ENCODE results near the gene ATXN1.
"Not testable (repeated sequence)": the region's sequence is repeated elsewhere in the genome, so short reads cannot be mapped to it uniquely, and the experiment has no call there.

Gene ATXN1

GRCh38 chr6:16648003-16648402 is 113.3 kb downstream of the ATXN1 start:
- no peak overlapping the region for H3K27ac Mint-ChIP-seq

GRCh38 chr6:16647422-16647821 is 113.8 kb downstream of the ATXN1 start:
- H3K9me3 Mint-ChIP-seq, result no peaks in the 10 kb centered on the region
- H3K4me1 Mint-ChIP-seq, result peaks cover 14% of the 10 kb centered on the region
- H3K27ac Mint-ChIP-seq, result no peak overlapping the region
- peaks cover 14% of the 10 kb centered on the region for H3K36me3 Mint-ChIP-seq (ENCODE audit: low read depth)
- no peak overlapping the region for H3K4me3 Mint-ChIP-seq
- DNase-seq (no peak), ATAC-seq (no peak)
- H3K27me3 Mint-ChIP-seq, result no peaks in the 10 kb centered on the region

More at GRCh38 chr6:16648003-16648402, 113.3 kb downstream of the ATXN1 start:
- Mint-ChIP-seq H3K4me1 (peaks cover 20% of the 10 kb centered on the region), H3K4me3 (no peak overlapping the region), H3K9me3 (no peaks in the 10 kb centered on the region), H3K27me3 (no peaks in the 10 kb centered on the region), H3K36me3 (ENCODE audit: low read depth) (peaks cover 12% of the 10 kb centered on the region)
- DNase-seq (no peak), ATAC-seq (no peak)

- DNase-seq (no peak), ATAC-seq (no peak)
- H3K4me1 Mint-ChIP-seq, result peaks cover 13% of the 10 kb centered on the region
- peaks cover 16% of the 10 kb centered on the region for H3K36me3 Mint-ChIP-seq (ENCODE audit: low read depth)
- no peaks in the 10 kb centered on the region for H3K9me3 Mint-ChIP-seq
- no peak overlapping the region for H3K4me3 Mint-ChIP-seq
- no peak overlapping the region for H3K27ac Mint-ChIP-seq
- H3K27me3 Mint-ChIP-seq, result no peaks in the 10 kb centered on the region
Observed at GRCh38 chr6:16644540-16645250, 116.6 kb downstream of the ATXN1 start.

- DNase-seq (no peak), ATAC-seq (peak; percentile 34)
- Mint-ChIP-seq H3K27ac (no peak overlapping the region), H3K4me3 (no peak overlapping the region), H3K36me3 (ENCODE audit: low read depth) (peaks cover 38% of the 10 kb centered on the region), H3K4me1 (peaks cover 30% of the 10 kb centered on the region), H3K9me3 (no peaks in the 10 kb centered on the region), H3K27me3 (no peaks in the 10 kb centered on the region)
Observed at GRCh38 chr6:16639684-16640480, 121.4 kb downstream of the ATXN1 start.

- peaks cover 36% of the 10 kb centered on the region for H3K36me3 Mint-ChIP-seq (ENCODE audit: low read depth)
- no peak overlapping the region for H3K27ac Mint-ChIP-seq
- peaks cover 43% of the 10 kb centered on the region for H3K4me1 Mint-ChIP-seq
- H3K9me3 Mint-ChIP-seq, result no peaks in the 10 kb centered on the region
- ATAC-seq, result no peak
- H3K4me3 Mint-ChIP-seq, result no peak overlapping the region
- DNase-seq, result no peak
- no peaks in the 10 kb centered on the region for H3K27me3 Mint-ChIP-seq
Observed at GRCh38 chr6:16637635-16638034, 123.6 kb downstream of the ATXN1 start.

- no peak overlapping the region for H3K4me3 Mint-ChIP-seq
- ATAC-seq (peak; percentile 71), DNase-seq (peak; percentile 15)
- no peaks in the 10 kb centered on the region for H3K9me3 Mint-ChIP-seq
- H3K27ac Mint-ChIP-seq, result peak overlapping the region; percentile 29
- peaks cover 28% of the 10 kb centered on the region for H3K36me3 Mint-ChIP-seq (ENCODE audit: low read depth)
- H3K27me3 Mint-ChIP-seq, result no peaks in the 10 kb centered on the region
- H3K4me1 Mint-ChIP-seq, result peaks cover 45% of the 10 kb centered on the region
Observed at GRCh38 chr6:16635810-16636602, 125.3 kb downstream of the ATXN1 start.

DNA sequence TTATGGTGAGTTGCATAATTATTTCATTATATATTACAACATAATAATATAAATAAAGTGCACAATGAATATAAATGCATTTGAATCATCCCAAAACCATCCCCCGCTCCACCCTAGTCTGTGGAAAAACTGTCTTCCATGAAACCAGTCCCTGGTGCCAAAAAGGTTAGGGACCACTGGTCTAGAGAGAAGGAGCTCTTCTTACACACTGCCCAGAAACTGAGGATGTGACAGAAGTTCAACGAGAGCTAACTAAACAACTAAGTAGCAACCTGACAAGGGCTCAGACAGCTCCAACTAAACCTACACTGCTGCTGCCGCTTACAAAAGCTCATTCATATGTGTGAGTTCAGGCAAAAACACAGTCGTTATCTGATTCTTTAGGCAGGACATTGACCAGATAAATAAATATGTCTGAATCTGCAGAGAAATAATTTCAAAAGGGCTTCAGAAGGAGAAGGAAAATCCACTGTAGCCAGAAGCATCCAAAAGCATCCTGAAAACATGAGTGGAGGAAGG is 125.9 kb downstream of the ATXN1 start:
- peak overlapping the region; percentile 29 for H3K27ac Mint-ChIP-seq
- no peaks in the 10 kb centered on the region for H3K9me3 Mint-ChIP-seq
- no peak overlapping the region for H3K4me3 Mint-ChIP-seq
- H3K4me1 Mint-ChIP-seq, result peaks cover 38% of the 10 kb centered on the region
- ATAC-seq, result no peak
- DNase-seq, result no peak
- H3K27me3 Mint-ChIP-seq, result no peaks in the 10 kb centered on the region
- H3K36me3 Mint-ChIP-seq (ENCODE audit: low read depth), result peaks cover 29% of the 10 kb centered on the region

GRCh38 chr6:16634855-16635254 is 126.4 kb downstream of the ATXN1 start:
- H3K27ac Mint-ChIP-seq, result no peak overlapping the region
- H3K4me1 Mint-ChIP-seq, result peaks cover 34% of the 10 kb centered on the region
- H3K27me3 Mint-ChIP-seq, result no peaks in the 10 kb centered on the region
- H3K36me3 Mint-ChIP-seq (ENCODE audit: low read depth), result peaks cover 31% of the 10 kb centered on the region
- H3K4me3 Mint-ChIP-seq, result no peak overlapping the region
- ATAC-seq (no peak), DNase-seq (no peak)
- no peaks in the 10 kb centered on the region for H3K9me3 Mint-ChIP-seq

- Mint-ChIP-seq H3K9me3 (peaks cover 2% of the 10 kb centered on the region), H3K27ac (no peak overlapping the region), H3K4me3 (no peak overlapping the region), H3K27me3 (no peaks in the 10 kb centered on the region), H3K4me1 (peaks cover 31% of the 10 kb centered on the region), H3K36me3 (ENCODE audit: low read depth) (peaks cover 29% of the 10 kb centered on the region)
- DNase-seq (no peak), ATAC-seq (no peak)
Observed at GRCh38 chr6:16633961-16634360, 127.3 kb downstream of the ATXN1 start.

DNA sequence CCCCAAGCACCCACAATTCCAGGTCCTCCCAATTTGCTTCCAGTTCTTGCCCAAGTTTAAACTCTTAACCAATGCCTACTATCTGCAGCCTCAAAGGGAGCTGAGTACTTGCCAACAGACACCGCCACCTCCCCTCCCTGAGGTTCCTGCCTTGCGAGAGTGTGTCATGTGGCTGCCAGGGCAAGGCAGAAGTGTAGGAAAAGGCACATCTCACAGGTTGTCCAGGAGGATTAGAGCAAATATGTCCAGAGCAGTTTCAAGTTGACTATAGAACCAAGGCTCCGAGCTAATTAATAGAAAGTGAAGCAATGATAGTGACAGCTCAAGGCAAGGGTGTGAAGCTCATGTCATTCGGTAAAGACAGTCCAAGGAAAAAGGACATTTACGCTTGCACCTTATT is 127.8 kb downstream of the ATXN1 start:
- Mint-ChIP-seq H3K4me3 (no peak overlapping the region), H3K36me3 (ENCODE audit: low read depth) (peaks cover 29% of the 10 kb centered on the region), H3K9me3 (peaks cover 7% of the 10 kb centered on the region), H3K27ac (no peak overlapping the region), H3K27me3 (no peaks in the 10 kb centered on the region), H3K4me1 (peaks cover 31% of the 10 kb centered on the region)
- DNase-seq, result no peak
- no peak for ATAC-seq

- Mint-ChIP-seq H3K27ac (no peak overlapping the region), H3K9me3 (peaks cover 12% of the 10 kb centered on the region), H3K4me3 (no peak overlapping the region), H3K36me3 (ENCODE audit: low read depth) (peaks cover 28% of the 10 kb centered on the region), H3K4me1 (peaks cover 31% of the 10 kb centered on the region), H3K27me3 (no peaks in the 10 kb centered on the region)
- ATAC-seq (no peak), DNase-seq (no peak)
Observed at GRCh38 chr6:16632101-16632500, 129.2 kb downstream of the ATXN1 start.

DNA sequence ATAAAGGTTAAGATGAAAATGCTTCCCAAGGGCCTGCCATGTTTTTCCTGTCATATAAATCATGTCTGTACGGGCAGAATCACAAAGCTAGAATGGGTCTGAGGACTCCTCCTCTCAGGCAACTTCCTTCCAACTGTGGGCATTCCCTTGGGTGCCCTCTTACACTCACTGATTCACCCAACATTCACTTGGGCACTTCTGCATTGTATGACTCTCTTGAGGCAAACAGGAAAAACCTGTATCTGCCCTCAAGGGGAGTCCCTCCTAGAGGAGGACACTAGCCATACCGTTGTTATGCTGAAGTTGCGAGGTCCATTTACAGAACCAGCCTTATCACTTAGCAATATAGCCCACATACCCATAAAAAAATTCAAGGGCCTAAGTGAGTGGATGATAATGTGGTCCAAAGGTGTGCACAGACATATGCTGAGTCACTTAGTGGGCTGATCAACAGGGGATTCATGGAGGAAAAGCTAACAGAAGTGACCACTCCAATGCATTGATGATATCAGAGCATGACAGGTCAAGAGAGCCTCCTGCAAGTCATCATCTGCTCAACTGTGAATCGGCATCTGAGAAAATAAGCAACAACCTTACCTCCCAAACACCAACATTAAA is 131.1 kb downstream of the ATXN1 start:
- H3K4me1 Mint-ChIP-seq, result peaks cover 20% of the 10 kb centered on the region
- ATAC-seq, result no peak
- no peak overlapping the region for H3K4me3 Mint-ChIP-seq
- no peak for DNase-seq
- H3K27me3 Mint-ChIP-seq, result no peaks in the 10 kb centered on the region
- H3K9me3 Mint-ChIP-seq, result peaks cover 12% of the 10 kb centered on the region
- H3K27ac Mint-ChIP-seq, result no peak overlapping the region
- H3K36me3 Mint-ChIP-seq (ENCODE audit: low read depth), result peaks cover 24% of the 10 kb centered on the region

DNA sequence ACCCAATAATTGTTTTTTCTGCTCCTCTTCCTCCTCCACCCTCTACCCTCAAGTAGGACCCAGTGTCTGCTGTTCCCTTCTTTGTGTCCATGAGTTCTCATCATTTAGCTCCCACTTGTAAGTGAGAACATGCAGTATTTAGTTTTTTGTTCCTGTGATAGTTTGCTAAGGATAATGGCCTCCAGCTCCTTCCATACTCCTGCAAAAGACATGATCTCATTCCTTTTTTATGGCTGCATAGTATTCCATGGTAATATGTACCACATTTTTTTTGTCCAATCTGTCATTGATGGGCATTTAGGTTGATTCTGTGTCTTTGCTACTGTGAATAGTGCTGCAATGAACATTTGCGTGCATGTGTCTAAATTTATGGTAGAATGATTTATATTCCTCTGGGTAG is 132.7 kb downstream of the ATXN1 start:
- not testable (repeated sequence) for H3K27ac Mint-ChIP-seq, H3K27me3 Mint-ChIP-seq, ATAC-seq, DNase-seq, H3K4me3 Mint-ChIP-seq
- H3K36me3 Mint-ChIP-seq (ENCODE audit: low read depth), result peaks cover 24% of the 10 kb centered on the region
- H3K9me3 Mint-ChIP-seq, result peaks cover 12% of the 10 kb centered on the region
- peaks cover 16% of the 10 kb centered on the region for H3K4me1 Mint-ChIP-seq

DNA sequence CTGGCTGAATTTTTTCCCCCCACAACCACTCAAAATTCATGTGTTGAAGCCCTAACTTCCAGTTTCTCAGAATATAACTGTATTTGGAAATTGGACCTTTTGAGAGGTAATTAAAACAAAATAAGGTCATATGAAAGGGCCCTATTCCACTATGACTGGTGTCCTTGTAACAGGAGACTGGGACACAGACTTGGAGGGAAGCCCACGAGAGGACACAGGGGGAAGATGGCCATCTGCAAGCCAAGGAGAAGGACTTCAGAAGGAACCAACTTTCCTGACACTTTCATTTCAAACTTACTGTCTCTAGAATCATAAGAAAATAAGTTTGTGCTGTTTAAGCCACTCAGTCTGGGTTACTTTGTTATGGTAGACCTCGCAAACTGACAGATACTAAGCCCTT is 134.6 kb downstream of the ATXN1 start:
- ATAC-seq (no peak), DNase-seq (no peak)
- H3K36me3 Mint-ChIP-seq (ENCODE audit: low read depth), result peaks cover 26% of the 10 kb centered on the region
- H3K27ac Mint-ChIP-seq, result no peak overlapping the region
- H3K9me3 Mint-ChIP-seq, result peaks cover 12% of the 10 kb centered on the region
- peaks cover 23% of the 10 kb centered on the region for H3K4me1 Mint-ChIP-seq
- H3K27me3 Mint-ChIP-seq, result no peaks in the 10 kb centered on the region
- H3K4me3 Mint-ChIP-seq, result no peak overlapping the region
